Mesenchymal stem cell (in vitro differentiated cells and primary cell): ENCODE data around the gene NSRP1.
"Not testable (repeated sequence)": the region's sequence is repeated elsewhere in the genome, so short reads cannot be mapped to it uniquely, and the experiment has no call there.

Source experiments
- DNase-seq: peaks from one replicate; pipeline ENCODE4 v3.0.0-alpha.2; 2013
- H2AFZ ChIP-seq: one replicate; pipeline ENCODE4 v1.6.1; 2013; ENCODE audit warnings: low read depth, mild to moderate bottlenecking, control low read depth, inconsistent platforms, low read length, moderate library complexity
- H2AK5ac ChIP-seq: 2 replicates; pipeline ENCODE4 v1.6.1; 2013; ENCODE audit warnings: low read length, moderate library complexity, mild to moderate bottlenecking, inconsistent platforms; ENCODE audit not compliant: severe bottlenecking
- H2BK120ac ChIP-seq: one replicate; pipeline ENCODE4 v1.6.1; 2013; ENCODE audit warnings: low read depth, mild to moderate bottlenecking, inconsistent platforms, low read length, moderate library complexity
- H2BK12ac ChIP-seq, 2 experiments: one replicate each; pipeline ENCODE4 v1.6.1; 2013; ENCODE audit warnings: inconsistent platforms in 2 of 2, low read length in 2 of 2, mild to moderate bottlenecking in 2 of 2, moderate library complexity in 2 of 2, control low read depth in 1 of 2
- H2BK15ac ChIP-seq: one replicate; pipeline ENCODE4 v1.6.1; 2013; ENCODE audit warnings: mild to moderate bottlenecking, low read depth, inconsistent platforms; ENCODE audit not compliant: poor library complexity, severe bottlenecking
- H2BK5ac ChIP-seq: 2 replicates; pipeline ENCODE4 v1.6.1; 2013; ENCODE audit warnings: low read depth, mild to moderate bottlenecking, low read length, control low read depth, inconsistent platforms; ENCODE audit not compliant: poor library complexity, severe bottlenecking
- H3K14ac ChIP-seq, 2 experiments: one replicate each; pipeline ENCODE4 v1.6.1; 2013; ENCODE audit warnings: inconsistent platforms in 2 of 2, low read length in 2 of 2, control low read depth in 1 of 2, mild to moderate bottlenecking in 1 of 2, moderate library complexity in 1 of 2
- H3K18ac ChIP-seq, 2 experiments: one replicate each; pipeline ENCODE4 v1.6.1; 2013; ENCODE audit warnings: inconsistent platforms in 2 of 2, low read length in 2 of 2, control low read depth in 1 of 2, low read depth in 1 of 2, mild to moderate bottlenecking in 1 of 2
- H3K23ac ChIP-seq, 2 experiments: one replicate each; pipeline ENCODE4 v1.6.1; 2013; ENCODE audit warnings: inconsistent platforms in 2 of 2, low read length in 2 of 2, mild to moderate bottlenecking in 2 of 2, moderate library complexity in 2 of 2, control low read depth in 1 of 2
- H3K27ac ChIP-seq: 2 replicates; pipeline ENCODE4 v1.5.1; 2013; ENCODE audit warnings: mild to moderate bottlenecking, moderate library complexity, low read length, control low read depth, inconsistent platforms; ENCODE audit not compliant: poor library complexity, severe bottlenecking
- H3K27me3 ChIP-seq, 2 experiments: 2 replicates each; pipeline versions ENCODE4 v1.6.1 to v1.7.0; 2013; ENCODE audit warnings: low read length in 2 of 2, mild to moderate bottlenecking in 2 of 2, moderate library complexity in 2 of 2, control low read depth in 1 of 2, inconsistent platforms in 1 of 2; ENCODE audit not compliant: control insufficient read depth in 1 of 2, insufficient read depth in 1 of 2
- H3K36me3 ChIP-seq, 2 experiments: 2 replicates each; pipeline versions ENCODE4 v1.6.1 to v1.7.0; 2013; ENCODE audit warnings: low read length in 2 of 2, control low read depth in 1 of 2, inconsistent platforms in 1 of 2, low read depth in 1 of 2, mild to moderate bottlenecking in 1 of 2; ENCODE audit not compliant: insufficient read depth in 2 of 2, control insufficient read depth in 1 of 2
- H3K4ac ChIP-seq, 2 experiments: one replicate each; pipeline ENCODE4 v1.6.1; 2013; ENCODE audit warnings: inconsistent platforms in 2 of 2, low read length in 2 of 2, mild to moderate bottlenecking in 2 of 2, moderate library complexity in 2 of 2, control low read depth in 1 of 2, low read depth in 1 of 2
- H3K4me1 ChIP-seq: 2 replicates; pipeline ENCODE4 v1.6.1; 2013; ENCODE audit warnings: low read depth, low read length, control low read depth; ENCODE audit not compliant: control insufficient read depth, insufficient read depth
- H3K4me2 ChIP-seq: 2 replicates; pipeline ENCODE4 v1.6.1; 2013; ENCODE audit warnings: low read length, mild to moderate bottlenecking, inconsistent platforms; ENCODE audit not compliant: poor library complexity, severe bottlenecking
- H3K4me3 ChIP-seq, 2 experiments: 2 replicates each; pipeline versions ENCODE4 v1.5.1 to v1.7.0; 2013; ENCODE audit warnings: low read length in 2 of 2, mild to moderate bottlenecking in 2 of 2, control low read depth in 1 of 2, low read depth in 1 of 2; ENCODE audit not compliant: insufficient read depth in 1 of 2
- H3K79me1 ChIP-seq: replicated peaks from 2 replicates; pipeline ENCODE4 v1.6.1; 2013; ENCODE audit warnings: mild to moderate bottlenecking, control low read depth, low read length, inconsistent platforms; ENCODE audit not compliant: poor library complexity, severe bottlenecking
- H3K9ac ChIP-seq: 2 replicates; pipeline ENCODE4 v1.7.0; 2013; ENCODE audit warnings: mild to moderate bottlenecking, low read length, moderate library complexity
- H3K9me3 ChIP-seq: 2 replicates; pipeline ENCODE4 v1.7.0; 2013; ENCODE audit warnings: mild to moderate bottlenecking, low read length; ENCODE audit not compliant: control insufficient read depth
- H4K8ac ChIP-seq: one replicate; pipeline ENCODE4 v1.6.1; 2013; ENCODE audit warnings: inconsistent platforms, mild to moderate bottlenecking, low read length, moderate library complexity
- H4K91ac ChIP-seq: one replicate; pipeline ENCODE4 v1.6.1; 2013; ENCODE audit warnings: mild to moderate bottlenecking, low read length, inconsistent platforms
- WGBS: methylation state at CpG from one replicate; pipeline ENCODE4 v1.1.7; 2013; ENCODE audit warnings: mixed read lengths; 5-methylcytosine and 5-hydroxymethylcytosine counted together

NSRP1 gene

GRCh38 chr17:30118635-30119034 lies 2.0 kb downstream of the NSRP1 start:
- H2AK5ac ChIP-seq, H3K23ac ChIP-seq: not testable (repeated sequence)
- 99% methylated on average over 6 of the region's 7 CpGs for WGBS

GRCh38 chr17:30124273-30124796 lies 7.7 kb downstream of the NSRP1 start:
- no peak overlapping the region for H2AFZ ChIP-seq
- 91% methylated on average over 1 of the region's 4 CpGs for WGBS

More at GRCh38 chr17:30118635-30119034, 2.0 kb downstream of the NSRP1 start:
- not testable (repeated sequence) for H2BK5ac ChIP-seq, H3K79me1 ChIP-seq, H4K8ac ChIP-seq, H2BK15ac ChIP-seq, H3K18ac ChIP-seq, DNase-seq, H3K4me2 ChIP-seq, H3K27me3 ChIP-seq, H2AFZ ChIP-seq, H3K27ac ChIP-seq, H3K14ac ChIP-seq, H2BK120ac ChIP-seq, H3K9me3 ChIP-seq, H2BK12ac ChIP-seq, H3K4me1 ChIP-seq, H3K4ac ChIP-seq, H4K91ac ChIP-seq
- peak overlapping the region; percentile 98 for H3K9ac ChIP-seq
- peak overlapping the region in 1 of 2 experiments; percentile 87 for H3K4me3 ChIP-seq
- H3K36me3 ChIP-seq, result peaks cover 8 to 40% of the 10 kb centered on the region in 2 experiments

GRCh38 chr17:30130121-30130520 lies 13.5 kb downstream of the NSRP1 start:
- Histone ChIP-seq H2BK120ac (no peak overlapping the region), H3K9me3 (no peaks in the 10 kb centered on the region), H3K14ac (no peak overlapping the region), H3K9ac (no peak overlapping the region), H2BK12ac (no peak overlapping the region), H3K27me3 (no peaks in the 10 kb centered on the region), H3K23ac (no peak overlapping the region), H4K91ac (no peak overlapping the region), H3K4me1 (peaks cover 5% of the 10 kb centered on the region), H3K4me2 (no peak overlapping the region), H4K8ac (no peak overlapping the region), H2BK15ac (no peak overlapping the region), H3K79me1 (peaks cover 14% of the 10 kb centered on the region), H2AK5ac (no peak overlapping the region), H3K4me3 (no peak overlapping the region), H3K36me3 (peaks cover 20 to 86% of the 10 kb centered on the region in 2 experiments), H2AFZ (no peak overlapping the region), H3K18ac (no peak overlapping the region), H2BK5ac (no peak overlapping the region), H3K4ac (no peak overlapping the region), H3K27ac (no peak overlapping the region)
- no CpG with 5 or more reads among the region's 1 CpG for WGBS
- DNase-seq, result no peak

More at GRCh38 chr17:30124273-30124796, 7.7 kb downstream of the NSRP1 start:
- no peak overlapping the region for H3K4ac ChIP-seq
- peaks cover 13% of the 10 kb centered on the region for H3K79me1 ChIP-seq
- no peak overlapping the region for H3K4me3 ChIP-seq
- no peak for DNase-seq
- H3K36me3 ChIP-seq, result peaks cover 24 to 76% of the 10 kb centered on the region in 2 experiments
- H3K27me3 ChIP-seq, result no peaks in the 10 kb centered on the region
- peaks cover 8% of the 10 kb centered on the region for H3K4me1 ChIP-seq
- no peak overlapping the region for H3K14ac ChIP-seq
- H3K9me3 ChIP-seq, result no peaks in the 10 kb centered on the region
- H4K8ac ChIP-seq, result no peak overlapping the region
- H3K27ac ChIP-seq, result no peak overlapping the region
- H2BK120ac ChIP-seq, result no peak overlapping the region
- no peak overlapping the region for H2AK5ac ChIP-seq
- H4K91ac ChIP-seq, result no peak overlapping the region
- H2BK12ac ChIP-seq, result no peak overlapping the region
- peak overlapping the region; percentile 33 for H3K9ac ChIP-seq
- no peak overlapping the region for H3K4me2 ChIP-seq
- no peak overlapping the region for H2BK15ac ChIP-seq
- H2BK5ac ChIP-seq, result no peak overlapping the region
- no peak overlapping the region for H3K18ac ChIP-seq
- H3K23ac ChIP-seq, result no peak overlapping the region

GRCh38 chr17:30132615-30133014 lies 16.0 kb downstream of the NSRP1 start:
- WGBS, result 100% methylated on average over 2 of the region's 3 CpGs
- Histone ChIP-seq H4K8ac (no peak overlapping the region), H3K4me3 (no peak overlapping the region), H2BK5ac (no peak overlapping the region), H4K91ac (no peak overlapping the region), H3K36me3 (peaks cover 12 to 91% of the 10 kb centered on the region in 2 experiments), H3K4me2 (no peak overlapping the region), H3K9ac (no peak overlapping the region), H3K23ac (no peak overlapping the region), H3K4ac (no peak overlapping the region), H2AK5ac (no peak overlapping the region), H3K27me3 (no peaks in the 10 kb centered on the region), H2BK120ac (no peak overlapping the region), H3K27ac (no peak overlapping the region), H3K4me1 (no peaks in the 10 kb centered on the region), H2AFZ (no peak overlapping the region), H3K9me3 (no peaks in the 10 kb centered on the region), H3K79me1 (peaks cover 10% of the 10 kb centered on the region), H3K18ac (no peak overlapping the region), H2BK12ac (no peak overlapping the region), H2BK15ac (no peak overlapping the region), H3K14ac (no peak overlapping the region)
- no peak for DNase-seq
